WTC11 (cell line): ENCODE data around the gene BARX2.

ENCODE experiments used
- FOXP1 ChIP-seq: sonication (generic); formaldehyde crosslinking; IDR thresholded peaks from 2 replicates; pipeline ENCODE4 v1.8.0; 2022; ENCODE audit warnings: missing genetic modification reagents, mild to moderate bottlenecking, moderate library complexity, borderline replicate concordance
- IRF2 ChIP-seq: sonication (generic); formaldehyde crosslinking; IDR thresholded peaks from 2 replicates; pipeline ENCODE4 v1.8.0; 2022; ENCODE audit warnings: low read depth, missing genetic modification reagents, borderline replicate concordance
- NFYB ChIP-seq: sonication (generic); formaldehyde crosslinking; conservative IDR thresholded peaks from 2 replicates; pipeline ENCODE4 v1.8.0; 2022; ENCODE audit warnings: low read depth, missing genetic modification reagents
- NR2C2 ChIP-seq: sonication (generic); formaldehyde crosslinking; IDR thresholded peaks from 2 replicates; pipeline ENCODE4 v1.8.0; 2022; ENCODE audit warnings: mild to moderate bottlenecking, missing genetic modification reagents
- TEAD4 ChIP-seq: sonication (generic); formaldehyde crosslinking; IDR thresholded peaks from 2 replicates; pipeline ENCODE4 v1.8.0; 2022; ENCODE audit warnings: mild to moderate bottlenecking, missing genetic modification reagents
- ZNF219 ChIP-seq: sonication (generic); formaldehyde crosslinking; IDR thresholded peaks from 2 replicates; pipeline ENCODE4 v1.8.0; 2023; ENCODE audit warnings: missing genetic modification reagents, mild to moderate bottlenecking, borderline replicate concordance
- TF ChIP-seq, protein P1 (sequence below): fragments of 200-600 bp; IDR thresholded peaks from 2 replicates; pipeline ENCODE4 v1.8.0; 2022; ENCODE audit warnings: antibody characterized with exemption

DNA sequence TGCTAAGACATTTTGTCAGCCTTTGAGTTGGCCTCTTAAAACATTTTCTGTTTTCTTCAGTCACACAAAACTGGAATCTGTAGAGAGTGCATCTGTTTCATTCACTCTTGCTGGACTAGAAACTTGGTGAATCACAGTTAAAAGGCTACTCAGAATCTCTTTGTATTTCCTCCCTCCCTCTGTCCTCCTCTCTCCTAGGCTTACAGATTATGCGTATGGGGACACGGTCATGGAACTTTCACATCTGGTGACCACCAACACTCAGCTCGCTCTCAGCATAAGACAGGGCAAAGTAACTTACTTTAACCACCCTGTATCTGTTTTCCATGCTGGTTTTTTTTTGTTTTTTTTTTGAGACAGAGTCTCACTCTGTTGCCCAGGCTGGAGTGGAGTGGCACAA is 50.4 kb downstream of the BARX2 start:
- no peak for TF ChIP-seq TEAD4 (CRISPR knock-in tag)
- TF ChIP-seq NFYB (CRISPR knock-in tag): no peak
- TF ChIP-seq NR2C2 (CRISPR knock-in tag): no peak
- TF ChIP-seq, protein P1, sequence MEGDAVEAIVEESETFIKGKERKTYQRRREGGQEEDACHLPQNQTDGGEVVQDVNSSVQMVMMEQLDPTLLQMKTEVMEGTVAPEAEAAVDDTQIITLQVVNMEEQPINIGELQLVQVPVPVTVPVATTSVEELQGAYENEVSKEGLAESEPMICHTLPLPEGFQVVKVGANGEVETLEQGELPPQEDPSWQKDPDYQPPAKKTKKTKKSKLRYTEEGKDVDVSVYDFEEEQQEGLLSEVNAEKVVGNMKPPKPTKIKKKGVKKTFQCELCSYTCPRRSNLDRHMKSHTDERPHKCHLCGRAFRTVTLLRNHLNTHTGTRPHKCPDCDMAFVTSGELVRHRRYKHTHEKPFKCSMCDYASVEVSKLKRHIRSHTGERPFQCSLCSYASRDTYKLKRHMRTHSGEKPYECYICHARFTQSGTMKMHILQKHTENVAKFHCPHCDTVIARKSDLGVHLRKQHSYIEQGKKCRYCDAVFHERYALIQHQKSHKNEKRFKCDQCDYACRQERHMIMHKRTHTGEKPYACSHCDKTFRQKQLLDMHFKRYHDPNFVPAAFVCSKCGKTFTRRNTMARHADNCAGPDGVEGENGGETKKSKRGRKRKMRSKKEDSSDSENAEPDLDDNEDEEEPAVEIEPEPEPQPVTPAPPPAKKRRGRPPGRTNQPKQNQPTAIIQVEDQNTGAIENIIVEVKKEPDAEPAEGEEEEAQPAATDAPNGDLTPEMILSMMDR: no peak
- TF ChIP-seq FOXP1 (CRISPR knock-in tag): no peak
- TF ChIP-seq IRF2: no peak
- TF ChIP-seq ZNF219 (CRISPR knock-in tag): no peak
